PC-3 (cell line): ENCODE results near the gene DDO.

Experiments used
- CTCF ChIP-seq: fragments of 300-600 bp; sonication (generic); conservative IDR thresholded peaks from 2 replicates; pipeline ENCODE4 v1.5.1; 2017; ENCODE audit warnings: antibody characterized with exemption, low read depth, mild to moderate bottlenecking, low read length
- EZH2 ChIP-seq: fragments of 300-600 bp; sonication (generic); IDR thresholded peaks from one replicate; pipeline ENCODE4 v1.6.1; 2017; ENCODE audit warnings: antibody characterized with exemption, mild to moderate bottlenecking, low read length; ENCODE audit not compliant: unreplicated experiment

DNA sequence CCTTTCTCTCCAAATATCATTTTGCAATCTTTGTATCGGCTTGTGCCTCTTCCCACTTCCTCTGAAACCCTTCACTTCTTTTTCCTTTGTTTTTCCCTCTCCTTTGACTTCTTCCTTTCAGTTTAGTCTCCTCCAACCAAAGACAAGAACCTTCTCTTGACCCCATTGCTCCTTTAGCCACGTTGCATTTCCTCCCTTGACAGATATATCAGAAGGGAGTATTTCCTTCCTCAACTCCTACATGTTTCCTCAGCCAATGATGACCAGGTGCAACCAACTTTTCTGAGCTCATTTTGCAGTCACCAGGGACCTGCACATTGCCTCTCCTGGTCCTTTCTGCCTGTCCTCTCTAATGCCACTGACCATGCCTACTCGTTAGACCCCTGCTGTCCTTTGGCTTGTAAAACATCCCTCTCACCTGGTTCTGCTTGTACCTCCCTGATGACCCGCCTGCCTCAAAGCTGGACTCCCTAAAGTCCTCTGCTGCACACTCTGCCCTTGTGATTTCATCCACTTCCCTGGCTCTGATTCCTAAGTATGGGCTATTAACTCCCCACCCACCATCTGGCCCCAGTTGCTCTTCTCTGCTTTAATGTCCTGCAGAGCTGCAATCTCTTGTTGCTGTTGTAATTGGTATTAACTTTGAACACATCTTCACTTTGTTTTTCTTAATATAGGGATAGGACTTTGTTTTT is 33.6 kb upstream of the DDO start:
- no peak for TF ChIP-seq CTCF
- TF ChIP-seq EZH2: no peak
